Stimulated activated CD4-positive, alpha-beta T cell treated with anti-CD3 and anti-CD28 coated beads, Interleukin-12 subunit alpha, Interleukin-12 subunit beta, amount 100 ng/mL, for 4 hours (primary cell): ENCODE measurements around the gene VPS29.
A peak's percentile ranks its signal among the peaks of the same experiment; 100 is the strongest.
"Not testable (repeated sequence)": the region's sequence is repeated elsewhere in the genome, so short reads cannot be mapped to it uniquely, and the experiment has no call there.

Experiments used
- DNase-seq: peaks from one replicate; pipeline ENCODE4 v3.0.0-alpha.2; 2020

VPS29 gene

DNA sequence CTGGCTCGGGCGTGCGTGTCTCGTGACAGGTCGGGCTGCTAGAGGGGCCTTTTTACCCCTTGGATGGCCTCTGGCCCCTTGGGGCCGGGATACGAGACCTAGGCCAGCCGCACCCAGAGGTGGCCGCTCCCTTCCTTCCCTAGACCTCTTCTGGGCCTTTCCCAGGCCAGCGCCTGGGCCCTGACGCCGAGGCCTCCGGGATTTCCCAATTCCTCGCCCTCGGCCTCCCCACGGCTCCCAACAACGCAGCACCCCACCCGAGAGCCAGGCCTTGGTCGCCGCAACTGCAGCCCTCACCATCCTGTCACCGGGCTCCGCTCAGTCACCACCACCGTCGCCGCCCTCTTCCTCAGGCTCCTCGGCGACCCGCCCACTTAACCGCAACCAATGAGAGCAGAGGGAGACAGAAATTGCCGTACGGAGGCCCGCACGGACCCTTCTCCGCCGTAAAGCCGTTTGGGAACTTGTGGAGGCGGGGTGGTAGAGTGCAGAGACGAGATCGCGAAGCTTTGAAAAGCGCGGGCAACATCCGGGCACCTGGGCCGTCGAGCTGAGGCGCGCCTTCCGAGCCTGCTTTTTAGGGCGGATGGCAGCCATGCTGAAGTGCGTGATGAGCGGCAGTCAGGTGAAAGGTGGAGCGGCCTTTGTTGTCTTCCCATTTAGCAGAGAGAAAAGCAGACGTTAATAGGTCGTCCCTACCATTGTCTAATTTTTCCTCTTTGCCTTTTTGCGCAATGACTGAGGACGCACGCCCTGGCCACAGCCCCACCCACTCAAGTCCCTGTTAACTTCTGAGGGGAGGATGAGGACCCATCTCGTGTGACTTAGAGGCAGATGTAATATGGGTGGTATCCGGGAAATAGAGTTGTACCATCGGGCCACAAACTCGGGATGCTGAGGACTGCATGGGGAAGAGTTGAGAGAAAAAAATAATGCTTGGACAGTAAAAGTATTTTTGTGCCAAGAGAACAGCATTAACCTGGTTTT, at the start of gene VPS29, which contains the start of gene RAD9B:
Gene VPS29 (minus strand): TSS at position 360 of the 987 bp plus-strand sequence. CDS start 60 bp downstream, at position 300.
Gene RAD9B (plus strand): TSS at position 580 of the 987 bp plus-strand sequence. CDS start 7 bp downstream, at position 587.
- peak; percentile 96 for DNase-seq

DNA sequence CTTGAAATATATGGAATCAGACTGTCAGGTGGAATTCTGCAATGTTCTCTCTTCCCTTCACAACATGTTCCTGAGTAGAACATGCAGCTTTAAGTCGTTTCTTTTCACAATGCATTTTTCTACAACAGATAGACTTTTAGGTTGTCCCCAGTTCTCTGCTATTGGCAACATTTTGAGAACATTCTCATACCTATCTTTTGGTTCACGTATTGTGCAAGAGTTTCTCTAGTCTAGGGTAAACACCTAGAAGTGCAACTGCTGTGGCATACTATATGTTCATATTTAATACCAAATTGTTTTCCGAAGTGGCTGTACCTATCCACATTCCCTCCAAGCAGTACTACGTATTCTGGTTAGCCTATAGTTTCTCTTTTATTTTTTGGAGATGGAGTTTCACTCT, 49.1 kb upstream of the VPS29 start:
- no peak for DNase-seq

DNA sequence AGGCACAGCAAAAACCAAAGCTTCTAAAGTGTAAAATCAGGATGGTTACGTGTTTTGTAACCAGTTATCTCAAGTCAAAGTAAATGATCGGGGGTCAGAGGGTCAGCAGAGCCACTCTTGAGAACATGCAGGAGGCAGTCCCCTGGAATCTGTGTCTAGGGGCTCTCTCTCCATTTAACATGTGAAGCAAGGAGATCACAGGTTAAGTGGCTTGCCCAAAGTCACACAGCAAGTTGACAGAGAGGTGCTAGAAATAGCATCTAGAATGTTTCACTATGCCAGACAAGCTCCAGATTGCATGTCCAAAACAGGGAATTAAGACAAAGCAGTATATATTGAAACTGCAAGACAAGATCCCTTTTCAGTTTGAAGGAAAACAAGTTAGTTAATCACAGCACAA, 47.8 kb upstream of the VPS29 start:
- DNase-seq, result no peak

DNA sequence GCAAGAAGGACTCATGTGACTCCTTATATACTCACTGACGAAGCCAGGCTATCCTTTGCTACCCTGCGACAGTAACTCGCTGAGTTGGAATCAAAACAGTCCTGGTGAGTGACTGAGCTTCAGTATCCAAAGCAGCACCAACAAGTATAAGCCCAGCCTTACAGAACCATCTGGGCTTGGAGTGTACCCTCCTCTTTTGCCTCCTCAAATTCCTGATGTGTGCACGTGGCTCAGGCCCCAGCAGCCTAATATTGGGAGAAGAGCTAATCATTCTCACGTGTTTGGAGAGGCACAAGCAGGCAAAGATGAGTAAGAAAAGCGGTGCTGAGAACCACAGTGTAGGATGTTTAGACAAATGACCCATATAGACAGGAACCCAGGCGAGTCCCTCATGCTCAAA, 46.8 kb upstream of the VPS29 start:
- no peak for DNase-seq

DNA sequence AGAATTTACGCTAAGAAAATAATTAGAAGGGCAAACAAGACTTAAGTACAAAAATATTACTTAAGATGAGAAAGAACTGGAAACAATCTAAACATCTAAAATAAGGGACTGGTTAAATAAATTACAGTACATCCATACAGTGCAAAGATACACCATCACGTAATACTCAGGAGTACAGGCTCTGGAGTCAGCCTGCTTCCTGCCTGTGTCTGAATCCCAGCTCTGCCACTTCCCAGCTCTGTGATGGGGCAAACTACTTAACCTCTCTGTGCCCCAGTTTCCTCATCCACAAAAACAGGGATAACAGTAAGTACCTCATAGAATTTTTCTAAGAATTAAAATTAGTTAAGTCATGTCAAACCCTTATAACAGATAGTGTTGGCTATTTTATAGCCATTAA, 45.2 kb upstream of the VPS29 start:
- no peak for DNase-seq

DNA sequence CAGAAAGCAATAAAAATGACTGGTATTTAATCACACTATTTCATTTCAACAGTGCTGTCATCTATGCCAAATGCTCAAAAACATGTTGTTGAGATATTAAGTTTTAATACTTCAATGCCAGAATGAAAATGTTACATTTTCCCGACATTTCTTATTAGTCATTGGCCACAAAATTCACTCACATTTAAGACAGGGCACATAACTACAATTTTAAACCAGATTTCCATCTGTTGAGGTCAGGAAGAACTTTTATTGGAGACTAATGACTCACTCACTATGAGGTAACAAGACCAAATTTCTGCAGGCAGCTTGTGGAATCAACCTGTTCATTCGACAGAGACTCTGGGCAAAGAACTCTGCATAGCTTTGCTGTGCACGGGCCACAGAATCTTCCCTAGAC, 44.4 kb upstream of the VPS29 start:
- DNase-seq, result no peak

DNA sequence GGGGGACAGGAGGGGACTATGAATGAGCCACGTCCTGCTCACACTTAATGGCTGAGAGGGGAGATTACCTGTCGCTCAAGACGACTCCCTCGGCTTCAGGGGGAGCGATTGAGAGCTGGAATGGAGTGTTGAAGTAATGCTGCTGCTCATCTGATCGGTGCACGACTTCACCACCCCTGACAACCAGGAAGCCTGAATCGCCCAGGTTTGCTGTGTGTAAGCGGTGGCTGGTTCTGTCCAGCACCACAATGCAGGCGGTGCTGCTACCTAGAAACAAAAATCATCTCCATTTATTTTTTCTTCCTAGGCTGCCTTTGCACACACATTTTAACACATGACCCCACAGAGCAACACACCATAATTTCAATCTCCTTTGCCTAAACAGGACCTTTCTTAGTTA, 43.9 kb upstream of the VPS29 start:
- no peak for DNase-seq

DNA sequence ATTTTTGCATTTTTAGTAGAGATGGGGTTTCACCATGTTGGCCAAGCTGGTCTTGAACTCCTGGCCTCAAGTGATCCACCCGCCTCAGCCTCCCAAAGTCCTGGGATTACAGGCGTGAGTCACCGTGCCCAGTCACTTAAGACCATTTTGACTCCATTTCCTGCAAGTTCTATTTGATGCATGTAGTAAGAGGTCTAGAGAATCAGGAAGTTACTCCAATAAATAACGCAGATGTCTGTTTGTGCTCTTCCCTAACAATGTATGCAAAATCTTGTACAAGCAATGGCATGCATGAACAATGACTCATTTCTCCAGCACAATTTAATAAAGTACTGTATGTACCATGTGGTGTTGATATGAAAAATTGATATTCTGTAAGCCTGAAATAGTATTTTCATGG, 43.3 kb upstream of the VPS29 start:
- not testable (repeated sequence) for DNase-seq

DNA sequence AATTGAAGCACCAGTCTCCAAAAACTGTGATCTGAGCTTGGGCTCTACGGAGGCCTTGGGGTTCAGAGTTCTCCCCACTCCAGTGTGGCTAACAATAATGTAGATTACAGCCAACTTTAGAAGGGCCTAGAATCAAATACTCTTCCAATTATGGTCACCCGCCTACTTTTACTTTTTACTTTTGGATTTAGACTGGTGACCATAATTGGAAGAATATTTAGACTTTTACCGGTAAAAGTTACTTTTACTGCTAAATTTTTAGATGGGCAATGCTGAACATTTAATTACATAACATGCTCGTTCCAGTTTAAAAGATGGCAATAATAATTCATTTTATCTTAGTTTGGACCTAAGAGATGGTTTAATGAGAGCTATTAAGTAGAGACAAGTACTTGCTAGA, 42.1 kb upstream of the VPS29 start:
- no peak for DNase-seq

DNA sequence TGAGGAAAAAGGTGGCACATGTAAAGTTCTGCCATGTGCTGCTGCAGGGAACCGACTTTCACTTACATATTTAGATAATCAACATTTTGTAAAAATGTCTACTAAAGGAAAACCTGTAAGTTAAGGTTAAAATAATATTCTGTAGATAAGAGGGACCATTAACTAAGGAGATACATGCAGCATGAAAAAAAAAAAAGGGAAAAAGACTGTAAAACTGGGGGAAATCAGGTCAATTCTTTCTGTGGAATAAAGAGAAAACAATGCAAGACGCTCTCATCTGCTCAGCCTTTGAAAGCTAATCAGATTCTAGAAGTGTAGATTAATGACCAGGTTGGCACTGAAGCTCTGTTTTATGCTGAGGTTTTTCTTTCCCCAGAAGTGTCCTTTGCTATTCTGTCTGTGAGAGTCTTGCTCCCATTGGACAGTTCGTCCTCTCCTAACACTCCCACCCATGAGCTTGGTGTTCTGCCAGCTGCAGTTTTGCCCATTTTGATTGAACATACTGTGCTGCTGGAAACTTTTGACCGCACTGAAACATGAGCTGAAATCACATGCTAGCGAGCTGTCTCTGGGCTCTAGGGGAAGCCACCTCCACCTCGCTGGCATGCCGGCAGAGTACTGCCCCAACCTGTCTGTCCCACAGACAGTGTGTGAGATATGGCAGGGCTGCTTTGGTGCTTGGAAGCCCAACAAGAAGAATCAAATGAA, 41.5 kb upstream of the VPS29 start:
- DNase-seq, result no peak

DNA sequence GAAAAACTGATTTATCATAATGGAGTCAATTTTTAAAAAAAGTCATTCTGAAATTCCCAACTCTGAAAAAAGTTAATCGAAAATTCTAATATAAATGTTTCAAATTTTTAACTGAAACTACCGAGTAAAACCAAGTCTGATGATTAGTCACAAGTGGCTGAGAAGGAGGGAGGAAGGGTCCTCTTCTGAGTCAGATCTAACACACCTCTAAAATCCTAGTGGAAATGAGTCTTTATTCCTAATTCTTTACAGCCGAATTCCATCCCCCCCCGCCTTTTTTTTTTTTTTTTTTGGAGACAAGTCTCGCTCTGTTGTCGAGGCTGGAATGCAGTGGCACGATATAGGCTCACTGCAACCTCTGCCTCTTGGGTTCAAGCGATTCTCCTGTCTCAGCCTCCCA, 38.1 kb upstream of the VPS29 start:
- DNase-seq, result no peak

DNA sequence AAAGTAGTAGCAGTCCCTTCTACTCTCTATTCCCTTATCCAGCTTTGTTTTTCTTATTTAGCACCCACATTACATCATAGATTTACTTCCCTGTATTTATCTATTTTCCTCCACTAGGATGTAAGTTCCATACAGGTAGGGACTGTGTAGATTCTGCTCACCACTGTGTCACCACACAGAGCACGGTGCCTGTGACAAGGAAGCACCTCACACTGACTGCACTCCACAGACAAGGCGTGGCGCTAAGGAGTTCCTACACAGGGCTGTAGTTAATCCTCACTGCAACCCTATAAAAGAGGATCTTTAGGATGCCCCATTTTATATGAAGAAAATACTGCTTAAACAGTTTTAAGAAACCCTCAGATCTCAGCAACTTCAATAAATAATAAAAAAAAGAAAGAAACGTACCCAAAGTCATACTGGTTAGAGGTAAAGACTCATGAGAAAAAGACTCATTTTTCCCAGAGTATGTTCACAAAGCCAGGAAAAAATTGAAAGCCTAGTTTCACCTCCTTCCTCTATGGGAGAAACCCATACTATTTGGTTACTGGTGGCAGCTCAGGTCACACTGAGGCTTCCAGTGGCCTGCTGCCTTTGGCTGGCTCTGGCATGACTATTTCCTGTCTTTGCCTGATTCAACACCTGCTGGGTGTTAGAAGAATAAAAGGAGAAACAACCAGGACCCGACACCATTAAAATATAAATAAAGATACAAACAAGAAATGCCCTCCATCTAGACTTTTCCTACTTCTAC, 37.1 kb upstream of the VPS29 start:
- no peak for DNase-seq

DNA sequence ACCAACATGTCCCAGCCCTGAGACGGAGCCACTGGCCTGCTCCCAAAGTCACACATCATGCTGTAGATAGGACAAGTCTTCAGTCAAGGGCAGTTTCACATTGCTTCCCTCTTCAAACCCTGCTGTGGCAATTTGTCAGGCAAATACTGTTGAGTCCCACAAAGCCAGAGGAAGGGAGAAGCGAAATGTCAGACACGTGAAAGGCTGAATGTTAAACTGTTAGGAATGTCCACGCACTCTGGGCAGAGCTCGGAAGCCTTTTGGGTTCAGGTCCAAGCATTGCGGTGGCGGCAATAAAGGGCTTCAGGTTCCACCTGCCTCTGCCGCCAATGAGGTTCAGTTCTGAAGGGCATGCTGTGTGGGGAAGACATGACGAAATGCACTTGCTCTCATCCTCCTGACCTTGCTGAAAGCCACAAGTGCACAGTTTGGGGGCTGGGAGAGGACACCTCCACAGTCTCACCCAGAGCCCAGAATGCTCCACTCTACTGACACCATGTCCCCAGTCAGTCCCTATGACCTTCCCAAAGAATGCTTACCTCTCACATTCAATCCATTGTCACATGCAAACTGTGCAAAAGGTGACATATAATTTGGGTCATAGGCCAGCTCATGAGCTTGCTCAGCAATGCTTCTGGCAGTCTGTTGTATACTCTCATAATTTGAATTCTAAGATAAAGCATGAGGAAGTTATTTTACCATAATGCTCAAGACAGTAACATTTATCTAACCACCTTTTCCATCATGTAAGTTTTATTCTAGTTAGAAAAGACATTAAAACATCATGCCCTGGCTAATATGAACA, 35.9 kb upstream of the VPS29 start:
- DNase-seq, result no peak

DNA sequence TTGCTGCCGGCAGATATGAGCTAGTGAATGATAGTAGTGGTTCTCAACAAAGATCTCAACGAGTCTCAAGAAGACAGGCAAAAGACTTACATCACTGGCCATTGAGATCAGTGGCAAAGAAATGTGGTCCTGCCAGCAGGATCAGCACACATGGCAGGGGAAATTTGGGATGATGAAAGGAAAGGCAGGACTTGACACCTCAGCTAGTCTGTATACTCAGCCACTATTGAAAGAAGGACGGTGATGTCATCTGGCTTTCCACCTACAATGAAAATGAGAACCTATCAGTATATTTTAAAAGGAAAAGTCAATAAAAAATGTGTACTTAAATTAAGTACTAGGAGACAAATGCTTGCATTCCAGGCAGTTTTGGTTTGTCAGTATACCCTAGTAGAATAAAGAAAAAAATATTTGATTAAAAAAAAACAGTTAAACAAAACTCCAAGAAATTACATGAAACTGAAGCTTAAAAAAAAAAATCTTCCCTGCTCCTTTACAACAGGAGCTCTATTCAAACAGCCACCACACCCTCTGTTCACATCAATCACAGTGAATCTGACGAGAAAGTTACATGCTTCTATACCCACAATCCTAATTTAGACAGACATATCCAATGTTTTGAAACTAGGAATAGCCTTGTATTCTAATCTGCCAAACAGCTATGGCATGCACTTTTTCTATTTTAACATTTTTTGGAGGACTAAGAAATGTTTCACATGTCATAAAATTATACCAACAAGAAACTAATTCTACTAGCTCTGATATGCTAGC, 35.1 kb upstream of the VPS29 start:
- no peak for DNase-seq

DNA sequence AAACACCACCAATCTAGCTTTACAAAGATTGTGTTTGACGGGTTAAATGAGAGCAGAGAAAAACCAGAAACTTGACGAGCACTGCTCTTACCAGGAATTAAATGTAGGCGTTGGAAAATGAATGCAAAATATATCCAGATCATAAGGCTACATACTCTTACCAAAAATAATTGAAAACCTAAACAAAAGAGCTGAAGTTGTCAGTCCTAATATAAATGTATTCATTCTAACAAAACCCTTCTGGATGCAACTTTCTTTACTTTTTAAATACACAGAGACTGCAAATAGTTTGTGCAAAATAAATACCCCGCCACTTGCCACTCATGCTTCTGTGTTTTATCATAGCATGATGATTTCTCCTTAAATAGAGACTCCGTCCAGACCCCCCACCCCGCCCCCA, 32.9 kb upstream of the VPS29 start:
- no peak for DNase-seq

DNA sequence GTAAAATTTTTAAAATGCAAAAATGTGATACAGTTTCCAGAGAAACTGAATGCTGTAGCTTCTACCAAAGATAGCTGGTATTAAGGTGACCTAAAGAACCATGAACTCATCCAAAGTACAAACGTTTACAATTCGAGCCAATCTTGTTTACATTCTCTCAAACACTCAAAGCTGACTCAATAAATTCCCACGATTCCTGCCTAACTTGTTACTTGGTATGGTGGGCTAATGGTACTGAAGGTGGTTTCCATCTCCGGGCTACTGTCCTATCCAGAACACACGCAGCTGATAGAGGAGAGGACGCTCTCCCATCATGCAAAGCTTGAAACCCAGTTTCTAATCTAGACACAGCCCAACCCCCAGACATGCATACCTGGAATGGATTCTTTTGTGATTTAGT, 31.7 kb upstream of the VPS29 start:
- no peak for DNase-seq

DNA sequence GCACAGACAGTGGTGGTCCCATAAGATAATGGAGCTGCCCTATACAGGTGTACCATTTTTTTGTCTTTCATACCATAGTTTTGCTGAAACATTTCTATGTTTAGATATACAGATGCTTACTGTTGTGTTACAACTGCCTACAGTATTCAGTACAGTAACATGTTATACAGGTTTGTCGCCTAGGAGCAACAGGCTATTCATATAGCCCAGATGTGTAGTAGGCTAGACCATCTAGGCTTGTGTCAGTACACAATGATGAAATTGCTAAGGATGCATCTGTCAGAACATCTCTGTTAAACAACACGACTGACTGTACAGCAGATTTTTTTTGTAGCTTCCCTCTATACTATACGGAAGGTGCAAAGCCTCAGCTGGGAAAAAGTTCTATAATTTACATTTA, 30.7 kb upstream of the VPS29 start:
- no peak for DNase-seq

DNA sequence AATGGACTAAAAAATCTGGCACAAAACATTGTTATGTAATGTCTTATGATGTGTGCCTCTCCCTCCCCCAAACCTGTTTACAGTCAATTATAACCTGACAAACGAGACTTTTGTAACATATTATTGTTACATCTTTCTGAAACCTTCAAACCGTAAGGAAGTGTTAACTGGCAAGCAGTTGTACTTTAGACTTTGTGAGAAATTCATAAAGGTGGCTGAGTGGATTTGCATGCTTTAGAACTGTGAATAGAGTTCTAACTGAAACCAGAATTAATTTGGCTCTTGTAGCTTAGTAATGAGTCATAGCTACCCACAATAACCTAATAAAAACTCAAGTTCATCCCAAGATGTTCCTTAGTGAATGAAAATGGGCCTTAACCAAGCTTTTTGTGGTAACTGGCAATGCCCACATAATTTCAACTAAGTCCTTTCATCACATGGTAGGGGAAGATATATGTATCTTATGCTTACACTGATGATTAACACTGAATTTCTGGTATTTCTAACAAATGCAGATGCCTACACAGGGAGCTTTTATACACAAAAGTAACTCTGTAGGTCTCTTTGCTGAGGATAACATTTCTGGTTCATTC, 29.9 kb upstream of the VPS29 start:
- DNase-seq, result no peak

DNA sequence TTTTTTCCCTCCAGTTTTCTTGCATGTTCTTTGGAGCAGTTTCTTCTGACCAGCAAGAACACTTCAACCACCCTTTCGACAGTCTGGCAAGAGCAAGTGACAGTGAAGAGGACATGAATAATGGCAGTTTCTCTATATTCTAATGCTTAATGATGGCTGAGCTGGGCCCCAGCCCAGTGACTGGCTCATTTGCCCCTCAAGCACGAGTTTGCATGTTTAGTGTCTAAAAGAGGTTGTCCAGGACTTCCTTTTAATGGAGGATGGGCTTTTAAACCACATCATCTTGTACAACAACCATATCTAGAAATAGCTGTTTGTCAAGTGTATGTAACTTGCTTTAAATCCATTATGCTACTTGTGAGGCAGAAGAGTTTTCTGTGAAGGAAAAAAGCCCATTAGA, 28.6 kb upstream of the VPS29 start:
- DNase-seq, result no peak

DNA sequence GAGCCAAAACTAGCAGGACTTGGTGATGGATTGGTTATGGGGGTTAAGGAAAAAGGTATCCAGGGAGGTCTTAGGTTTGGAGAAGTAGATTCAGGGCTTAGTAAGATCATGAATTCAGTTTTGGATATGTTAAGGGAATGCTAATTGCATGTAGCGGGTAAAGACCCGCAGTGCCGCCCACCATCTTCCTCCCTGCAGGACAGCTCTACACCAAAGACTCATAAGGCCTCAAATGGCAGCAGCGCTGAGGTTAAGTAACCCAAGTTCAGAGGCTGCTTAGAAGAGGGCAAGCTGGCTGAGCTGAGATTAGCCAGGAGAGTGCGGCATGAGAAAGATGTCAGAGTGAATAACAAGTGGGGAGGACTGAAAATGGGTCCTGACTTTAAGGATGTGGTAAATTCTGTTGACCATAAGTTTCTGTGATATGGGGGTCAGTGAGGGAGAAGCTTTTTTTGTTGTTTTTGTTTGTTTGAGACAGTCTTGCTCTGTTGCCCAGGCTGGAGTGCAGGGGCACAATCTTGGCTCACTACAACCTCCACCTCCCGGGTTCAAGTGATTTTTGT, 26.4 kb upstream of the VPS29 start:
- DNase-seq, result no peak
